HepG2 (cell line): ENCODE measurements around the gene SNPH. TPM values are rescaled to one million over a fixed set of nuclear protein-coding genes. Genes with fewer than 3 reads are reported as not detected.

Source experiments
- ARID4A ChIP-seq: sonication (generic); formaldehyde crosslinking; IDR thresholded peaks from 2 replicates; pipeline ENCODE4 v1.5.0; 2020; ENCODE audit warnings: mild to moderate bottlenecking, missing genetic modification reagents, borderline replicate concordance
- ELF1 ChIP-seq: sonication (generic); formaldehyde crosslinking; IDR thresholded peaks from 2 replicates; pipeline ENCODE4 v1.4.0; 2020; ENCODE audit warnings: missing genetic modification reagents
- GTF2F1 ChIP-seq: fragments of 150-350 bp; IDR thresholded peaks from 2 replicates; pipeline ENCODE4 v1.6.1; 2014; ENCODE audit warnings: low read length
- LBX2 ChIP-seq: sonication (generic); formaldehyde crosslinking; IDR thresholded peaks from 2 replicates; pipeline ENCODE4 v1.5.0; 2020; ENCODE audit warnings: missing genetic modification reagents, mild to moderate bottlenecking, borderline replicate concordance
- MTA3 ChIP-seq: sonication (generic); formaldehyde crosslinking; IDR thresholded peaks from 2 replicates; pipeline ENCODE4 v1.4.0; 2020; ENCODE audit warnings: missing genetic modification reagents
- NFAT5 ChIP-seq: sonication (generic); formaldehyde crosslinking; IDR thresholded peaks from 2 replicates; pipeline ENCODE4 v1.4.0; 2020; ENCODE audit warnings: missing genetic modification reagents
- RORA ChIP-seq: sonication (generic); formaldehyde crosslinking; IDR thresholded peaks from 2 replicates; pipeline ENCODE4 v1.5.0; 2020; ENCODE audit warnings: mild to moderate bottlenecking, missing genetic modification reagents, moderate library complexity
- TRIM22 ChIP-seq: fragments of 450-650 bp; IDR thresholded peaks from 2 replicates; pipeline ENCODE4 v1.6.1; 2017
- ZBTB1 ChIP-seq: sonication (generic); formaldehyde crosslinking; IDR thresholded peaks from 2 replicates; pipeline ENCODE4 v1.4.0; 2020; ENCODE audit warnings: missing genetic modification reagents, borderline replicate concordance
- ZMYM2 ChIP-seq: sonication (generic); formaldehyde crosslinking; IDR thresholded peaks from 2 replicates; pipeline ENCODE4 v1.8.0; 2022; ENCODE audit warnings: mild to moderate bottlenecking, missing genetic modification reagents
- ZNF207 ChIP-seq: fragments of 450-650 bp; IDR thresholded peaks from 2 replicates; pipeline ENCODE4 v1.6.1; 2016; ENCODE audit warnings: antibody characterized with exemption, borderline replicate concordance
- ZNF441 ChIP-seq: sonication (generic); formaldehyde crosslinking; IDR thresholded peaks from 2 replicates; pipeline ENCODE4 v1.7.0; 2021; ENCODE audit warnings: missing genetic modification reagents, borderline replicate concordance
- ZNF784 ChIP-seq: sonication (generic); formaldehyde crosslinking; IDR thresholded peaks from 2 replicates; pipeline ENCODE4 v1.5.1; 2020; ENCODE audit warnings: missing genetic modification reagents, mild to moderate bottlenecking, borderline replicate concordance
- ZNF788 ChIP-seq: sonication (generic); formaldehyde crosslinking; IDR thresholded peaks from 2 replicates; pipeline ENCODE4 v1.5.0; 2020; ENCODE audit warnings: mild to moderate bottlenecking, missing genetic modification reagents, borderline replicate concordance
- ZNF883 ChIP-seq: sonication (generic); formaldehyde crosslinking; IDR thresholded peaks from 2 replicates; pipeline ENCODE4 v1.5.1; 2020; ENCODE audit warnings: mild to moderate bottlenecking, missing genetic modification reagents; ENCODE audit errors: not compliant biosample characterization
- polyA plus RNA-seq, 8 experiments: library from polyadenylated mRNA; depleted of rRNA in 3 of 8; stranded (reverse) in 7 of 8; unstranded in 1 of 8; fragments of >200 nt; fragmentation: Illumina TruSeq in 4 of 8; extraction: Trizol in 4 of 8; gene quantifications; 2 replicates each; pipeline versions ENCODE4 v1.2.1 to v1.2.3, GENCODE V29; 2011 to 2016; ENCODE audit warnings: low read depth in 4 of 8, missing spikeins in 1 of 8, mixed read lengths in 1 of 8; ENCODE audit not compliant: insufficient read depth in 1 of 8
- total RNA-seq, 5 experiments: library from RNA; depleted of rRNA; stranded (reverse); fragments of >200 nt; fragmentation: Illumina TruSeq; extraction: Trizol; gene quantifications; 2 replicates each; pipeline ENCODE4 v1.2.3, GENCODE V29; 2016; ENCODE audit warnings: low read depth in 1 of 5

SNPH gene
- total and polyA plus RNA-seq, 2 of the 13 experiments (the other 11 are each of a cell fraction or from before 2014, with no cell fraction given) = 0.09 TPM; not detected in 1

- no peak; the same call in 1 of the 2 replicates for TF ChIP-seq ARID4A
- TF ChIP-seq ZMYM2 = no peak
- no peak for TF ChIP-seq TRIM22
- TF ChIP-seq ZNF883 (CRISPR knock-in tag) = no peak
- TF ChIP-seq LBX2 (CRISPR knock-in tag) = no peak
- no peak for TF ChIP-seq ZNF784 (CRISPR knock-in tag)
- TF ChIP-seq ELF1 (CRISPR knock-in tag) = no peak
- no peak for TF ChIP-seq ZBTB1
- TF ChIP-seq ZNF207 = no peak
- TF ChIP-seq NFAT5 (CRISPR knock-in tag) = no peak
- no peak for TF ChIP-seq RORA (CRISPR knock-in tag)
- no peak for TF ChIP-seq MTA3 (CRISPR knock-in tag)
- TF ChIP-seq ZNF441 (CRISPR knock-in tag) = no peak
- TF ChIP-seq GTF2F1 = no peak
- TF ChIP-seq ZNF788 (CRISPR knock-in tag) = no peak; the same call in 1 of the 2 replicates
Observed at GRCh38 chr20:1317545-1318255, 51.6 kb downstream of the SNPH start (continued).
